Smooth muscle cell (in vitro differentiated cells): Measurements from ENCODE around the gene ARHGAP8. TPM values are rescaled to one million over a fixed set of nuclear protein-coding genes. Genes with fewer than 3 reads are reported as not detected.
"Not testable (repeated sequence)": the region's sequence is repeated elsewhere in the genome, so short reads cannot be mapped to it uniquely, and the experiment has no call there.

Source experiments
- DNase-seq: peaks from one replicate; lab custom pipeline; 2025; ENCODE audit not compliant: unreplicated experiment; lab: John Stamatoyannopoulos, UW
- H2AFZ ChIP-seq: fragments of 200-600 bp; sonication (generic); 2 replicates; pipeline ENCODE4 v1.6.0; 2016; ENCODE audit warnings: antibody characterized with exemption, low read depth, mild to moderate bottlenecking
- H3F3A ChIP-seq: fragments of 200-600 bp; sonication (generic); 2 replicates; pipeline ENCODE4 v1.6.0; 2017; ENCODE audit warnings: antibody characterized with exemption, low read depth
- H3K27ac ChIP-seq: fragments of 200-600 bp; sonication (generic); 2 replicates; pipeline ENCODE4 v1.5.1; 2016; ENCODE audit warnings: low read depth, mild to moderate bottlenecking
- H3K27me3 ChIP-seq: fragments of 200-600 bp; sonication (generic); 2 replicates; pipeline ENCODE4 v1.6.1; 2016; ENCODE audit warnings: low read depth, mild to moderate bottlenecking
- H3K36me3 ChIP-seq: fragments of 200-600 bp; sonication (generic); 2 replicates; pipeline ENCODE4 v1.5.1; 2016; ENCODE audit warnings: low read depth
- H3K4me1 ChIP-seq: fragments of 200-600 bp; sonication (generic); 2 replicates; pipeline ENCODE4 v1.5.1; 2016; ENCODE audit warnings: low read depth
- H3K4me2 ChIP-seq: fragments of 200-600 bp; sonication (generic); 2 replicates; pipeline ENCODE4 v1.6.0; 2016; ENCODE audit warnings: mild to moderate bottlenecking
- H3K4me3 ChIP-seq: fragments of 200-600 bp; sonication (generic); 2 replicates; pipeline ENCODE4 v1.5.1; 2016; ENCODE audit warnings: mild to moderate bottlenecking
- H3K79me2 ChIP-seq: fragments of 200-600 bp; sonication (generic); 2 replicates; pipeline ENCODE4 v1.6.0; 2016; ENCODE audit warnings: low read depth, mild to moderate bottlenecking
- H3K9ac ChIP-seq: fragments of 200-600 bp; sonication (generic); 2 replicates; pipeline ENCODE4 v1.6.0; 2016; ENCODE audit warnings: low read depth
- H3K9me3 ChIP-seq: fragments of 200-600 bp; sonication (generic); replicated peaks from 2 replicates; pipeline ENCODE4 v1.5.1; 2016; ENCODE audit warnings: low read depth
- H4K20me1 ChIP-seq: fragments of 200-600 bp; sonication (generic); 2 replicates; pipeline ENCODE4 v1.6.0; 2016; ENCODE audit warnings: low read depth
- WGBS: methylation state at CpG from one replicate; pipeline ENCODE4 v1.1.7; 2016; ENCODE audit warnings: low lambda C conversion rate; 5-methylcytosine and 5-hydroxymethylcytosine counted together
- polyA plus RNA-seq: library from polyadenylated mRNA; unstranded; fragments of >200 nt; fragmentation: Nextera tagmentation; extraction: Ambion mirVana; gene quantifications from 2 replicates; pipeline ENCODE4 v1.2.1, GENCODE V29; 2016
- total RNA-seq: library from RNA; depleted of rRNA; stranded (reverse); fragments of >200 nt; gene quantifications from 2 replicates; pipeline ENCODE4 v1.2.3, GENCODE V29; 2014
- TF ChIP-seq, protein P1 (sequence below): fragments of 200-600 bp; sonication (generic); IDR thresholded peaks from 2 replicates; pipeline ENCODE4 v1.5.1; 2017; ENCODE audit warnings: borderline replicate concordance, mild to moderate bottlenecking, antibody characterized with exemption; ENCODE audit not compliant: insufficient read depth, poor library complexity, severe bottlenecking

The ARHGAP8 gene
- total and polyA plus RNA-seq, 2 experiments from 2014 or later = 5.8 to 11.4 TPM

DNA sequence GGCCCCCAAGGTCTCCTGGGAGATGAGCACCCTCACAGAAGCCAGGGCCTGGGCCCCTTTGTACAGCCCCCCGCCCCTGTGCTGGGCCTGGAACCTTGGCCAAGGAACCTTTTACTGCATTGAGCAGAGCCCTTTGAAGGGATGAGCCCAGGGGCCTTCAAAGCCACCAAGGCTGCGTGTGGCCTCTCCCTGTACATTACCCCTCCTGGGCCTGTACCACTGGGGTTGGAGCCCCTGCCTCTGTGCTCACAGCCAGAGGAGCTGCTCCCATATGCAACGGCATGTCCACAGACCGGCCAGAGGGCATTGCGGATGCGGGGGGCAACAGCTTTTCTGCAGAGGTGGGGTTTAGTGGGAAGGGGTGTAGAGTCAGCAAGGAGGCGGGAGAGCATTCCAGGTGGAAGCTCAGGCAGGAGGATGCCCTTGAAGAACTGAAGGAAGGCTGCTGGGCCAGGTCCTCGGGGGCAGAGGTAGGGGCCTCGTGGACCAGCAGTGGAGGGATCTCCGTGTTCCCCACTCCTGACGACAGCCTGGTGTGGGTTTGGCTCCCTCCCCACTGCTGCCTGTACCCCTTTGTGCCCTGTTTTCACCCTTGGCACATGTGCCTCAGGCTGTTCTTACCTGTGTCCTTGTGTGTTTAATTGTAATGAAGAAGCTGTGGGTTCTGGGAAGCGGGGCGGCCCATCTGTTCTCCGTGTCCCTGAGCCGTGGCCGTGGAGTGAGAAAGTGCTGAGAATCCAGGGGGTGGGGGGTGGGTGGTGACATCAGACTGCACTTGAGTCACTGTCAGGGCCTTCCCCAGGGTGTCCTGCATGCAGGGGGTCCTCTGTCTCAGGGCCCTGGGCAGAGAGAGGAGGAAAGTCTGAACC is 46.9 kb downstream of the ARHGAP8 start:
- Histone ChIP-seq H3K27ac (no peak overlapping the region), H2AFZ (no peak overlapping the region), H3K9ac (no peak overlapping the region), H3K79me2 (no peaks in the 10 kb centered on the region), H3K4me1 (no peaks in the 10 kb centered on the region), H3K36me3 (no peaks in the 10 kb centered on the region), H3F3A (no peaks in the 10 kb centered on the region), H3K4me2 (no peak overlapping the region), H3K27me3 (no peaks in the 10 kb centered on the region), H3K9me3 (no peaks in the 10 kb centered on the region), H4K20me1 (no peaks in the 10 kb centered on the region), H3K4me3 (no peak overlapping the region)
- DNase-seq = no peak
- TF ChIP-seq, protein P1, sequence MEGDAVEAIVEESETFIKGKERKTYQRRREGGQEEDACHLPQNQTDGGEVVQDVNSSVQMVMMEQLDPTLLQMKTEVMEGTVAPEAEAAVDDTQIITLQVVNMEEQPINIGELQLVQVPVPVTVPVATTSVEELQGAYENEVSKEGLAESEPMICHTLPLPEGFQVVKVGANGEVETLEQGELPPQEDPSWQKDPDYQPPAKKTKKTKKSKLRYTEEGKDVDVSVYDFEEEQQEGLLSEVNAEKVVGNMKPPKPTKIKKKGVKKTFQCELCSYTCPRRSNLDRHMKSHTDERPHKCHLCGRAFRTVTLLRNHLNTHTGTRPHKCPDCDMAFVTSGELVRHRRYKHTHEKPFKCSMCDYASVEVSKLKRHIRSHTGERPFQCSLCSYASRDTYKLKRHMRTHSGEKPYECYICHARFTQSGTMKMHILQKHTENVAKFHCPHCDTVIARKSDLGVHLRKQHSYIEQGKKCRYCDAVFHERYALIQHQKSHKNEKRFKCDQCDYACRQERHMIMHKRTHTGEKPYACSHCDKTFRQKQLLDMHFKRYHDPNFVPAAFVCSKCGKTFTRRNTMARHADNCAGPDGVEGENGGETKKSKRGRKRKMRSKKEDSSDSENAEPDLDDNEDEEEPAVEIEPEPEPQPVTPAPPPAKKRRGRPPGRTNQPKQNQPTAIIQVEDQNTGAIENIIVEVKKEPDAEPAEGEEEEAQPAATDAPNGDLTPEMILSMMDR = no peak
- 91% methylated on average over 16 of the region's 16 CpGs for WGBS

DNA sequence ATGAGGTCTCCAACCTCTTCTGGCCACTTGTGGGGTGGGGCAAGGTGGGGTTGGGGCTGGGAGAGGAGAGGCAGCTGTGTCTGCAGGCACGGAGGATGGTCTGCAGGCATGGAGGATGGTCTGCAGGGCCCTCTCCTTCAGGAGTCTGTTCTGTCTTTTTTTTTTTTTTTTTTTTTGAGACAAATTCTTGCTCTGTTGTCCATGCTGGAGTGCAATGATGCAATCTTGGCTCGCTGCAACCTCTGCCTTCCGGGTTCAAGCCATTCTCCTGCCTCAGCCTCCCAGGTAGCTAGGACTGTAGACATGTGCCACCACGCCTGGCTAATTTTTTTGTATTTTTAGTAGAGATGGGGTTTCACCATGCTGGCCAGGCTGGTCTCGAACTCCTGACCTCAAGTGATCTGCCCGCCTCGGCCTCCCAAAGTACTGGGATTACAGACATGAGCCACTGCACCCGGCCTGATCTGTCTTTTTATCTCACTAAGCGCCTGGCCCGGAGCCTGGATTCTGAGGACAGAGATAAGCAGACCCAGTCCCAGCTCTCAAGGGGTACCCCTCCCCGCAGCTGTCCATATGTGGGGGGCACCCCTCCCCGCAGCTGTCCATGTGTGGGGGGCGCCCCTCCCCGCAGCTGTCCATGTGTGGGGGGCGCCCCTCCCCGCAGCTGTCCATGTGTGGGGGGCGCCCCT is 47.7 kb downstream of the ARHGAP8 start:
- H4K20me1 ChIP-seq, H3K79me2 ChIP-seq, H3K27ac ChIP-seq, H3K27me3 ChIP-seq, H3K9me3 ChIP-seq, H3K9ac ChIP-seq, H3K36me3 ChIP-seq, DNase-seq, H3K4me3 ChIP-seq, H2AFZ ChIP-seq, H3F3A ChIP-seq, H3K4me1 ChIP-seq, H3K4me2 ChIP-seq: not testable (repeated sequence)
- 56% methylated on average over 12 of the region's 17 CpGs for WGBS

DNA sequence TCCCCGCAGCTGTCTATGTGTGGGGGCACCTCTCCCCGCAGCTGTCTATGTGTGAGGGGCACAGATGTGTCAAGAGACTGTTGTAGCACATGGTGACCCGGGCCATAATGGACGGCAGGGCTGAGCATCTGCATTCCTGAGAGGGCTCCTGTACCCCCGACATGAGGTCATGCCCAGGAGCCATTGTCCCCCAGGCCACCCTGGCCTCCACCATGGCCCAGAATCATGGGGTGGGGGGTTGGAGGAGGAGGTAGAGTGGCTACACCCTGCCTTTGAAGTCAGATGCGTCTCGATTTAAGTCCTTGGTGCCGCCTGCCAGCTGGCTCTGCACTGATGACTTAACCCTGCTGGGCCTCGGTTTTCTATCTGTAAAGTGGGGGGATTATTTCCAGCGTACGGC is 49.1 kb downstream of the ARHGAP8 start:
- H3K27me3 ChIP-seq = no peaks in the 10 kb centered on the region
- no peaks in the 10 kb centered on the region for H3K9me3 ChIP-seq
- no peaks in the 10 kb centered on the region for H4K20me1 ChIP-seq
- no peak overlapping the region for H3K4me3 ChIP-seq
- no peaks in the 10 kb centered on the region for H3K79me2 ChIP-seq
- TF ChIP-seq, protein P1 = no peak
- H3K9ac ChIP-seq = no peak overlapping the region
- no peak for DNase-seq
- H3K36me3 ChIP-seq = no peaks in the 10 kb centered on the region
- H2AFZ ChIP-seq = no peak overlapping the region
- H3K27ac ChIP-seq = no peak overlapping the region
- no peak overlapping the region for H3K4me2 ChIP-seq
- no peaks in the 10 kb centered on the region for H3K4me1 ChIP-seq
- H3F3A ChIP-seq = no peaks in the 10 kb centered on the region
- 86% methylated on average over 11 of the region's 11 CpGs for WGBS

DNA sequence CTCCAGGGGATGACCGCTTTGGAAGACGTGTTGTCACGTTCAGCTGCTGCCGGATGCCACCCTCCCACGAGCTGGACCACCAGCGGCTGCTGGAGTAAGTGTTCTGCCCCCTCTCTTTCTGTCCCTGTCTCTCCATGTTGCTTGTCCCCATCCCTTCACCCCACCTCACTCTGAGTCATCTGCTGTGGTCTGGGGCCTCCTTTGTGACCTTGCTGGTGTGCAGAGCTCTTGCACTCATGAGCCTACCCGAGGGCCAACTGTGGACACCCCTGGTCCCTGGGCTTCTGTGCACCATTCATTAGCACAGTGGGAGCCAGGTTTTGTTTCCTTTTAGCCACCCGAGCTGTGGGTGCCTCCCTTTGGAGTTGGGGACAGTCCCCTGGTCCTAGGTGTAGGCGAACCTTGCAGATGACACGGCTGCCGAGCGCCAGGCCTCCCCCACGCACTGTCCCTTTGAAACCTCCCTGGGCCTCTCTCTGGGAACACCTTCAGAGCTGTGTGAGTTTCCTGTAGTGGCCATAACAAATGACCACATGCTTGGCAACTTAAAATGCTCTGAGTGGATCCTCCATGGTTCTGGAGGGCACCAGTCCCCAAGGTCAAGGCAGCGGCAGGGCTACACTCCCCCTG is 49.8 kb downstream of the ARHGAP8 start:
- Histone ChIP-seq H3K27me3 (no peaks in the 10 kb centered on the region), H3K4me1 (no peaks in the 10 kb centered on the region), H3K4me2 (no peak overlapping the region), H3K36me3 (no peaks in the 10 kb centered on the region), H3K9me3 (no peaks in the 10 kb centered on the region), H2AFZ (no peak overlapping the region), H3K4me3 (no peak overlapping the region), H3K79me2 (no peaks in the 10 kb centered on the region), H3K9ac (no peak overlapping the region), H4K20me1 (no peaks in the 10 kb centered on the region), H3K27ac (no peak overlapping the region), H3F3A (no peaks in the 10 kb centered on the region)
- no peak for DNase-seq
- 89% methylated on average over 14 of the region's 14 CpGs for WGBS
- TF ChIP-seq, protein P1 = no peak
